H9 (cell line): ENCODE measurements around the gene PPP1R2B. TPM values are rescaled to one million over a fixed set of nuclear protein-coding genes. Genes with fewer than 3 reads are reported as not detected.

Experiments used
- DNase-seq: peaks from one replicate; pipeline ENCODE4 v3.0.0-alpha.2; 2017
- H2AFZ ChIP-seq: one replicate; pipeline ENCODE4 v1.6.1; 2013; ENCODE audit warnings: mild to moderate bottlenecking, low read length, control low read depth, moderate library complexity
- H2AK5ac ChIP-seq: 2 replicates; pipeline ENCODE4 v1.6.1; 2013; ENCODE audit warnings: low read length, control low read depth, mixed read lengths; ENCODE audit not compliant: insufficient read length
- H2BK120ac ChIP-seq: one replicate; pipeline ENCODE4 v1.6.1; 2013; ENCODE audit warnings: low read depth, mild to moderate bottlenecking, low read length, control low read depth, inconsistent platforms; ENCODE audit not compliant: poor library complexity, severe bottlenecking
- H2BK12ac ChIP-seq: 2 replicates; pipeline ENCODE4 v1.6.1; 2013; ENCODE audit warnings: low read length, control low read depth, mixed read lengths, low read depth; ENCODE audit not compliant: insufficient read length
- H2BK15ac ChIP-seq: 2 replicates; pipeline ENCODE4 v1.6.1; 2013; ENCODE audit warnings: low read depth, low read length, control low read depth
- H2BK20ac ChIP-seq: one replicate; pipeline ENCODE4 v1.6.1; 2013; ENCODE audit warnings: low read depth, mild to moderate bottlenecking, low read length, control low read depth, inconsistent platforms; ENCODE audit not compliant: poor library complexity, severe bottlenecking
- H2BK5ac ChIP-seq: 2 replicates; pipeline ENCODE4 v1.6.1; 2013; ENCODE audit warnings: low read length, control low read depth, mixed read lengths; ENCODE audit not compliant: insufficient read length
- H3K14ac ChIP-seq: 2 replicates; pipeline ENCODE4 v1.6.1; 2013; ENCODE audit warnings: low read length, control low read depth; ENCODE audit not compliant: insufficient read depth
- H3K18ac ChIP-seq: 2 replicates; pipeline ENCODE4 v1.6.1; 2013; ENCODE audit warnings: low read depth, mild to moderate bottlenecking, mixed read lengths, low read length, control low read depth; ENCODE audit not compliant: insufficient read length
- H3K23ac ChIP-seq: 2 replicates; pipeline ENCODE4 v1.6.1; 2013; ENCODE audit warnings: low read length, control low read depth, mixed read lengths, low read depth; ENCODE audit not compliant: insufficient read length
- H3K23me2 ChIP-seq: 2 replicates; pipeline ENCODE4 v1.6.1; 2013; ENCODE audit warnings: low read depth, mild to moderate bottlenecking, mixed read lengths, low read length, control low read depth; ENCODE audit not compliant: insufficient read length, poor library complexity, severe bottlenecking
- H3K27ac ChIP-seq: 2 replicates; pipeline ENCODE4 v1.5.1; 2013; ENCODE audit warnings: low read length, control low read depth, mixed read lengths, low read depth; ENCODE audit not compliant: insufficient read length
- H3K27me3 ChIP-seq: 2 replicates; pipeline ENCODE4 v1.6.1; 2013; ENCODE audit warnings: low read length, control low read depth, inconsistent platforms; ENCODE audit not compliant: insufficient read depth
- H3K4ac ChIP-seq: 2 replicates; pipeline ENCODE4 v1.6.1; 2013; ENCODE audit warnings: low read depth, mild to moderate bottlenecking, control low read depth, inconsistent platforms, low read length, moderate library complexity
- H3K4me1 ChIP-seq: 2 replicates; pipeline ENCODE4 v1.6.1; 2013; ENCODE audit warnings: low read length, control low read depth, inconsistent platforms; ENCODE audit not compliant: insufficient read depth
- H3K4me2 ChIP-seq: 2 replicates; pipeline ENCODE4 v1.6.1; 2013; ENCODE audit warnings: low read length, control low read depth, mixed read lengths; ENCODE audit not compliant: insufficient read length, insufficient read depth
- H3K56ac ChIP-seq: 2 replicates; pipeline ENCODE4 v1.6.1; 2013; ENCODE audit warnings: low read depth, mild to moderate bottlenecking, mixed read lengths, low read length, control low read depth; ENCODE audit not compliant: insufficient read length
- H3K79me1 ChIP-seq: 2 replicates; pipeline ENCODE4 v1.6.1; 2013; ENCODE audit warnings: low read depth, mild to moderate bottlenecking, moderate library complexity, low read length, control low read depth, inconsistent platforms; ENCODE audit not compliant: insufficient read depth, poor library complexity, severe bottlenecking
- H3K79me2 ChIP-seq: 2 replicates; pipeline ENCODE4 v1.6.1; 2013; ENCODE audit warnings: low read length, control low read depth, inconsistent platforms; ENCODE audit not compliant: insufficient read depth
- H3K9ac ChIP-seq: 2 replicates; pipeline ENCODE4 v1.6.1; 2013; ENCODE audit warnings: low read length, control low read depth, mixed read lengths; ENCODE audit not compliant: insufficient read length; ENCODE audit errors: extremely low read depth
- H3K9me3 ChIP-seq: one replicate; pipeline ENCODE4 v1.6.1; 2013; ENCODE audit warnings: low read depth, low read length, inconsistent platforms; ENCODE audit not compliant: control insufficient read depth
- H3T11ph ChIP-seq: one replicate; pipeline ENCODE4 v1.6.1; 2013; ENCODE audit warnings: mild to moderate bottlenecking, low read length, control low read depth, inconsistent platforms
- H4K20me1 ChIP-seq: one replicate; pipeline ENCODE4 v1.6.1; 2013; ENCODE audit not compliant: control insufficient read depth, insufficient read length, insufficient read depth
- H4K5ac ChIP-seq: 2 replicates; pipeline ENCODE4 v1.6.1; 2013; ENCODE audit warnings: low read depth, mild to moderate bottlenecking, mixed read lengths, low read length, control low read depth; ENCODE audit not compliant: insufficient read length
- H4K8ac ChIP-seq: replicated peaks from 2 replicates; pipeline ENCODE4 v1.6.1; 2013; ENCODE audit warnings: low read length, control low read depth, mixed read lengths, low read depth; ENCODE audit not compliant: insufficient read length
- H4K91ac ChIP-seq: 2 replicates; pipeline ENCODE4 v1.6.1; 2013; ENCODE audit warnings: low read depth, mild to moderate bottlenecking, moderate library complexity, mixed read lengths, low read length, control low read depth; ENCODE audit not compliant: insufficient read length
- H3K27ac Mint-ChIP-seq, 3 experiments: 2 replicates in 2 of 3; 3 replicates in 1 of 3; pipeline ENCODE4 v1.8.0; 2020 to 2021; ENCODE audit warnings: mixed read lengths in 3 of 3, mild to moderate bottlenecking in 1 of 3, moderate library complexity in 1 of 3
- H3K27me3 Mint-ChIP-seq: 2 replicates; pipeline ENCODE4 v1.8.0; 2021; ENCODE audit warnings: low read depth, mild to moderate bottlenecking, moderate library complexity, mixed read lengths
- H3K36me3 Mint-ChIP-seq, 3 experiments: 2 replicates in 2 of 3; 3 replicates in 1 of 3; pipeline ENCODE4 v1.8.0; 2020 to 2021; ENCODE audit warnings: low read depth in 3 of 3, mixed read lengths in 3 of 3; ENCODE audit not compliant: insufficient read depth in 1 of 3
- H3K4me1 Mint-ChIP-seq, 2 experiments: 2 replicates each; pipeline ENCODE4 v1.8.0; 2020; ENCODE audit warnings: mixed read lengths in 2 of 2
- H3K4me3 Mint-ChIP-seq, 2 experiments: 2 replicates in 1 of 2; 3 replicates in 1 of 2; pipeline ENCODE4 v1.8.0; 2020 to 2021; ENCODE audit warnings: mild to moderate bottlenecking in 2 of 2, mixed read lengths in 2 of 2, moderate library complexity in 1 of 2
- H3K9me3 Mint-ChIP-seq, 2 experiments: 2 replicates in 1 of 2; 3 replicates in 1 of 2; pipeline ENCODE4 v1.8.0; 2020; ENCODE audit warnings: mild to moderate bottlenecking in 2 of 2, mixed read lengths in 2 of 2, moderate library complexity in 1 of 2
- WGBS: extraction: QIAGEN DNeasy Blood & Tissue Kit; methylation state at CpG from one replicate; pipeline ENCODE4 v1.1.7; 2013; ENCODE audit warnings: missing lambda C conversion rate, low lambda C conversion rate, mixed read lengths; ENCODE audit not compliant: insufficient read length; ENCODE audit errors: extremely low coverage; 5-methylcytosine and 5-hydroxymethylcytosine counted together
- total RNA-seq: library from RNA; stranded (reverse); gene quantifications from 2 replicates; pipeline ENCODE4 v1.2.1, GENCODE V29; 2021
- TF ChIP-seq, protein P1 (sequence below): fragments of 200-600 bp; sonication (generic); conservative IDR thresholded peaks from 3 replicates; pipeline ENCODE4 v1.8.0; 2021; ENCODE audit warnings: antibody characterized with exemption, mild to moderate bottlenecking

The PPP1R2B gene
- total RNA-seq, 1 experiment from 2014 or later = not detected

DNA sequence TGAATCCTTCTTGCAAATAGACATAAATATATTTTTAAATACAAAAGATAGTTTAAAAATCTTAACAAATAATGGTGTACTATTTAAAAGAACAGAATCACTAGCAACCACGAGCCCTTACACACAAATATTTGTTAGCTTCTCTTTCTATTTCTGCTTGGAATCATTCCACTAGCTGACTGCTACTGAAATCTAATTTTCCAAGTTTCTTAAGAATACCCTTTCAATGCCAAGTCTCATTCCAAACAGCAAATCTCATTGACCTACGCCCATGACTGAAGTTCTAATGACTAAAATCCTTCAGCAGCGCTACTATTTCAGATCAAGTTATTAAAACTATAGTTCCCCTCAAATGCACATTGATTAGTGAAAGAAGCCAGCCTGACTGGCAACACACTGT, 13.2 kb upstream of the PPP1R2B start:
- no peak overlapping the region for H2BK12ac ChIP-seq
- no peaks in the 10 kb centered on the region for H3K27me3 ChIP-seq
- H3K4me1 Mint-ChIP-seq = peaks cover 9% of the 10 kb centered on the region in 2 experiments
- no peak overlapping the region for H3K56ac ChIP-seq
- no CpG with 5 or more reads among the region's 3 CpGs for WGBS
- H3K4me2 ChIP-seq = no peak overlapping the region
- H2BK15ac ChIP-seq = no peak overlapping the region
- H3K79me2 ChIP-seq = no peaks in the 10 kb centered on the region
- no peak overlapping the region for H2BK5ac ChIP-seq
- H2BK20ac ChIP-seq = no peak overlapping the region
- no peak overlapping the region for H3K4ac ChIP-seq
- no peak for DNase-seq
- H3K23me2 ChIP-seq = no peaks in the 10 kb centered on the region
- H3K27me3 Mint-ChIP-seq = no peaks in the 10 kb centered on the region
- no peak overlapping the region for H3K14ac ChIP-seq
- H2AK5ac ChIP-seq = no peak overlapping the region
- H4K91ac ChIP-seq = no peak overlapping the region
- H2AFZ ChIP-seq = no peak overlapping the region
- H3K9me3 ChIP-seq = no peaks in the 10 kb centered on the region
- no peak overlapping the region; a peak in 1 of 7 replicates for H3K27ac Mint-ChIP-seq
- no peak overlapping the region for H4K5ac ChIP-seq
- H3K18ac ChIP-seq = no peak overlapping the region
- H3K36me3 Mint-ChIP-seq = no peaks in the 10 kb centered on the region; a peak in 1 of 7 replicates
- no peak overlapping the region for H3T11ph ChIP-seq
- TF ChIP-seq, protein P1, sequence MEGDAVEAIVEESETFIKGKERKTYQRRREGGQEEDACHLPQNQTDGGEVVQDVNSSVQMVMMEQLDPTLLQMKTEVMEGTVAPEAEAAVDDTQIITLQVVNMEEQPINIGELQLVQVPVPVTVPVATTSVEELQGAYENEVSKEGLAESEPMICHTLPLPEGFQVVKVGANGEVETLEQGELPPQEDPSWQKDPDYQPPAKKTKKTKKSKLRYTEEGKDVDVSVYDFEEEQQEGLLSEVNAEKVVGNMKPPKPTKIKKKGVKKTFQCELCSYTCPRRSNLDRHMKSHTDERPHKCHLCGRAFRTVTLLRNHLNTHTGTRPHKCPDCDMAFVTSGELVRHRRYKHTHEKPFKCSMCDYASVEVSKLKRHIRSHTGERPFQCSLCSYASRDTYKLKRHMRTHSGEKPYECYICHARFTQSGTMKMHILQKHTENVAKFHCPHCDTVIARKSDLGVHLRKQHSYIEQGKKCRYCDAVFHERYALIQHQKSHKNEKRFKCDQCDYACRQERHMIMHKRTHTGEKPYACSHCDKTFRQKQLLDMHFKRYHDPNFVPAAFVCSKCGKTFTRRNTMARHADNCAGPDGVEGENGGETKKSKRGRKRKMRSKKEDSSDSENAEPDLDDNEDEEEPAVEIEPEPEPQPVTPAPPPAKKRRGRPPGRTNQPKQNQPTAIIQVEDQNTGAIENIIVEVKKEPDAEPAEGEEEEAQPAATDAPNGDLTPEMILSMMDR = no peak
- no peaks in the 10 kb centered on the region for H3K79me1 ChIP-seq
- no peak overlapping the region for H3K9ac ChIP-seq
- H4K20me1 ChIP-seq = no peaks in the 10 kb centered on the region
- H4K8ac ChIP-seq = no peak overlapping the region
- H3K4me1 ChIP-seq = 0 out of 2 replicates have a peak, but pooled peaks cover 4% of the 10 kb centered on the region
- no peak overlapping the region for H3K27ac ChIP-seq
- H3K9me3 Mint-ChIP-seq = no peaks in the 10 kb centered on the region; a peak in 1 of 5 replicates
- H2BK120ac ChIP-seq = no peak overlapping the region
- no peak overlapping the region for H3K23ac ChIP-seq
- H3K4me3 Mint-ChIP-seq = no peak overlapping the region
